MCF 10A (cell line): Measurements from ENCODE around the gene PPP1R12B. TPM values are rescaled to one million over a fixed set of nuclear protein-coding genes. Genes with fewer than 3 reads are reported as not detected.
"Not testable (repeated sequence)": the region's sequence is repeated elsewhere in the genome, so short reads cannot be mapped to it uniquely, and the experiment has no call there.

ENCODE experiments used
- BruUV-seq: library from RNA; stranded (reverse); fragments of 400-500 nt; replicated peaks from 2 replicates; lab custom pipeline; 2021; lab: Mats Ljungman, UMichigan
- CTCF ChIA-PET: fragments of 300-600 bp; sonication (Branson Sonifier 250); formaldehyde crosslinking; extraction: SDS; loops from one replicate; lab custom pipeline; 2021; ENCODE audit warnings: antibody characterized with exemption, inconsistent platforms; lab: Yijun Ruan, JAX
- POLR2A ChIA-PET: fragments of 300-600, 350-650 bp; sonication (Branson Sonifier 250); formaldehyde crosslinking; extraction: SDS; loops from one replicate; lab custom pipeline; 2020; ENCODE audit warnings: antibody characterized with exemption, inconsistent platforms; lab: Yijun Ruan, JAX
- DNase-seq: peaks from one replicate; pipeline ENCODE4 v3.0.0-alpha.2; 2018; ENCODE audit not compliant: unreplicated experiment
- H3K27ac Mint-ChIP-seq: one replicate; pipeline ENCODE4 v1.8.0; 2022; ENCODE audit warnings: mild to moderate bottlenecking, low read depth, mixed read lengths; ENCODE audit not compliant: unreplicated experiment
- H3K27me3 Mint-ChIP-seq: one replicate; pipeline ENCODE4 v1.8.0; 2022; ENCODE audit warnings: mixed read lengths; ENCODE audit not compliant: insufficient read depth, unreplicated experiment
- H3K36me3 Mint-ChIP-seq: one replicate; pipeline ENCODE4 v1.8.0; 2022; ENCODE audit warnings: mild to moderate bottlenecking, moderate library complexity, mixed read lengths; ENCODE audit not compliant: insufficient read depth, unreplicated experiment
- H3K4me1 Mint-ChIP-seq: one replicate; pipeline ENCODE4 v1.8.0; 2022; ENCODE audit warnings: mixed read lengths; ENCODE audit not compliant: insufficient read depth, unreplicated experiment
- H3K4me3 Mint-ChIP-seq: one replicate; pipeline ENCODE4 v1.8.0; 2022; ENCODE audit warnings: mild to moderate bottlenecking, moderate library complexity, mixed read lengths; ENCODE audit not compliant: unreplicated experiment
- H3K9me3 Mint-ChIP-seq: one replicate; pipeline ENCODE4 v1.8.0; 2022; ENCODE audit warnings: mixed read lengths; ENCODE audit not compliant: unreplicated experiment
- CTCF ChIP-seq: fragments of 200-600 bp; IDR thresholded peaks from one replicate; pipeline ENCODE4 v1.8.0; 2022; ENCODE audit warnings: antibody characterized with exemption, mild to moderate bottlenecking; ENCODE audit not compliant: unreplicated experiment
- intact Hi-C: fragments of 100-400 bp; cut with micrococcal nuclease; formaldehyde crosslinking; loops from 2 replicates; pipeline ENCODE4 v1.14.1; 2022
- total RNA-seq: library from RNA; stranded (reverse); gene quantifications from 2 replicates; pipeline ENCODE4 v1.2.3, GENCODE V29; 2022

Gene PPP1R12B
- total RNA-seq, 1 experiment from 2014 or later: 33.8 TPM

DNA sequence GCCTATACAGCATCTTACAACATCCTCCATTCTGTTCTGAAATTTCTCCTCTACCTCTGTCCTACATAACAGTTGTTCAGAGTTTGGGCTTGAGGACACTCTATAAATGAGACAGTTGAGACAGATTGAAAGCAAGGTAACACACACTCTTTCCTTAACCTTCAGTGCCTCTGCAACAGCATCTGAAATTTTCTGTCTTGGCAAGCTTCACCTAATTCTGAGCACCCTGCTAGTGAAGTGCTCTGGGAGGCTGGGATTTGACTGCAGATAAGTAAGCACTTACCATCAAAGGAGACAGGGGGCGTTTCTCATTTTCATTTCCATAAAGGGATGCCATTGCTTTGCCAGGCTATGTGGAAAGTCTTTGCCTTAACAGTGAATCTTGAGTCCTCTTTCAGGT, 53.3 kb downstream of the PPP1R12B start:
- H3K27me3 Mint-ChIP-seq, POLR2A ChIA-PET, BruUV-seq: not testable (repeated sequence)

DNA sequence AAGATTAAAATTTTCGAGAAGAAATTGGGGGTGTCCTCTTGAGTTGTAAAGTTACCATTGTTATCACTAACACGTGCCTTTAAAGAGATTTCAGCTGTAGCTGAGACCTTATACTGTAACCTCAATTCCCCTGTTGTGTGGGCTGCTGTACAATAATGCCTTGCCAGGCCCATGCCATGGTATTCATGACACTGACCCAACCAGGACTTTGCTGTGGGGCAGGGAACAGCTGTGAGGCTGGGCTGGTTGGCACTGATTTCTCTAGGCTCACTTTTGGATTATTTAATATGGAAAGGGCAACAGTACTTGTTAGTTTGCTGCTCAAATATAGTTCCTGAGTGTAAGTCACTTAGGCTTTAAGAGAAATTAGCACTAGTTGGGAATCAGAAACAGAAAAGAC, 54.9 kb downstream of the PPP1R12B start:
- H3K27ac Mint-ChIP-seq, H3K4me3 Mint-ChIP-seq, DNase-seq, intact Hi-C loops, BruUV-seq, CTCF ChIA-PET, H3K27me3 Mint-ChIP-seq, POLR2A ChIA-PET, H3K4me1 Mint-ChIP-seq, H3K36me3 Mint-ChIP-seq, H3K9me3 Mint-ChIP-seq: not testable (repeated sequence)

More for the DNA sequence above, 53.3 kb downstream of the PPP1R12B start:
- DNase-seq, H3K4me3 Mint-ChIP-seq, H3K36me3 Mint-ChIP-seq, intact Hi-C loops, H3K4me1 Mint-ChIP-seq, H3K9me3 Mint-ChIP-seq, H3K27ac Mint-ChIP-seq: not testable (repeated sequence)
- CTCF ChIA-PET: interaction anchor here (1.0 to 1.5 kb wide), 2 partner anchors 35 to 57 kb away, joined by 3 to 8 read pairs; no protein-coding TSS in a partner anchor
- TF ChIP-seq CTCF: peak; percentile 7

DNA sequence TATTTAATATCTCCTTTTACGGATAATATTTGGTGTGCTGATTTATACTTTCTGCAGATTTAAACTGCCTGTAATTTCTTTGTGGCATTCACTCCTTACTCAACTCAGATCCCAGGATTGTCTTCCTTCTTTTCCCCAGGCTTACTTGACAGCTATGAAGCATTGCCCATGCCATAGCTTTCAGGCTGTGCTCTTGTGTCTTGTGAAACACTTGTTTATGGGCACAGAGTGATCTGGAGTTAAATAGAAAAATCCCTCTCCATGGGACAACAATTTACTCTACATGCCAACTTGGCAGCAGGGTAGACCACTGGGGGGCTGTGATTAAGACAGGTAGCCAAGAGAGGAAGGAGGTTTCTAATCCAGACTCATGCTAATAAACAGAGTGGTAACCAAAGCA, 57.4 kb downstream of the PPP1R12B start:
- Mint-ChIP-seq H3K27me3 (no peaks in the 10 kb centered on the region), H3K4me1 (peaks cover 18% of the 10 kb centered on the region), H3K27ac (no peak overlapping the region), H3K4me3 (no peak overlapping the region), H3K36me3 (no peaks in the 10 kb centered on the region), H3K9me3 (no peaks in the 10 kb centered on the region)
- intact Hi-C loops: no loop called here
- POLR2A ChIA-PET: interaction anchor here (0.6 to 1.1 kb wide), 2 partner anchors 40 to 171 kb away, joined by 3 read pairs; no protein-coding TSS in a partner anchor
- TF ChIP-seq CTCF: no peak
- BruUV-seq: no TSS peak
- DNase-seq: no peak
- CTCF ChIA-PET: no interaction called here

DNA sequence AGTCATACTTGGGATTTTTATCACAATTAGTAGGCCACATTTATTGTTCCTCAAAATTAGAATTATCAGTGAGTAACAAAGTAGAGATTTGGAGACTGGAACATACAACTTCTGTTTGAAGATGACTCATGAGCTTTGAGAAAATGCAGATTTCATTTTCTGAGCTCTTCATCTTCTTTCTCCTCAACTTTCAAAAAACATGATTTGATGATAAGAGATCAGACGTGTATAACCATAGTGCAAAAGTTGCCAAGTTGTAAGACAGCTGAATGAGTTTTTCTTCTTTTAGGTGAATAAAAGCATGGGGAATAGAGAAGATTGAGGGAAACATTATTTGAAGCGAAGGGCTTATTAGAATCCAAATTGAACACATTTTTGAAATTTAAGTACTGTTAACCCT, 58.4 kb downstream of the PPP1R12B start:
- H3K9me3 Mint-ChIP-seq, DNase-seq, H3K36me3 Mint-ChIP-seq, intact Hi-C loops, BruUV-seq, H3K4me3 Mint-ChIP-seq, H3K27me3 Mint-ChIP-seq, H3K27ac Mint-ChIP-seq, POLR2A ChIA-PET: not testable (repeated sequence)
- CTCF ChIA-PET: interaction anchor here (0.6 kb wide), 1 partner anchor 73 kb away, joined by 3 read pairs; no protein-coding TSS in a partner anchor
- peaks cover 25% of the 10 kb centered on the region for H3K4me1 Mint-ChIP-seq

DNA sequence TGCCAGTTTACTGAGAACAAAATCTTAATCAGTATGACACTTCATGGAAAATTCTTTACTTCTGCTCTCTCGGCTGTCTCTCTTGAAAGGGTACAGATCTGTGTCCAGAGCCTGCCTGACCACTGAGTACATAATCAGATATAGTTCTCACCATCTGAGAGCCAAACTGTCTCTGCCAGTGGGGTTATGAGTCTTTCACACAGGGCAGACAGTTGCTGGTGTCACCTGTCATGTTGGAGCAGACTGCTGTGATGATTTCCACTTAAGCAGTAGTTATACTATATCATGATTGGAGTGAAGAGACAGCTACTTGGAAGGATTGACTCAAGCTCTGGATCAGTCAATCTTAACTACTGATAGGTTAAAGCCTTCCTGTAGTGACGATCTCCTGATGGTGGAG, 58.9 kb downstream of the PPP1R12B start:
- intact Hi-C loops, H3K27ac Mint-ChIP-seq, H3K27me3 Mint-ChIP-seq, H3K36me3 Mint-ChIP-seq, POLR2A ChIA-PET, BruUV-seq, CTCF ChIA-PET, DNase-seq, H3K9me3 Mint-ChIP-seq, H3K4me3 Mint-ChIP-seq: not testable (repeated sequence)
- H3K4me1 Mint-ChIP-seq: peaks cover 25% of the 10 kb centered on the region

GRCh38 chr1:202410251-202410650, 61.8 kb downstream of the PPP1R12B start:
- H3K27ac Mint-ChIP-seq, H3K27me3 Mint-ChIP-seq, H3K4me3 Mint-ChIP-seq, H3K36me3 Mint-ChIP-seq, DNase-seq, BruUV-seq, intact Hi-C loops, H3K9me3 Mint-ChIP-seq, CTCF ChIA-PET: not testable (repeated sequence)
- peaks cover 25% of the 10 kb centered on the region for H3K4me1 Mint-ChIP-seq
- POLR2A ChIA-PET: interaction anchor here (0.9 to 1.0 kb wide), 2 partner anchors 62 to 68 kb away, joined by 3 to 5 read pairs; partner anchors contain the start of genes PPP1R12B and UBE2T

- H3K4me3 Mint-ChIP-seq, H3K27me3 Mint-ChIP-seq, H3K36me3 Mint-ChIP-seq, H3K27ac Mint-ChIP-seq, intact Hi-C loops, H3K9me3 Mint-ChIP-seq, BruUV-seq: not testable (repeated sequence)
- peaks cover 25% of the 10 kb centered on the region for H3K4me1 Mint-ChIP-seq
- DNase-seq: peak; percentile 38
- POLR2A ChIA-PET: interaction anchor here (0.9 to 1.2 kb wide), 3 partner anchors 12 to 69 kb away, joined by 3 to 5 read pairs (median 3); partner anchors contain the start of genes PPP1R12B and UBE2T
- CTCF ChIA-PET: interaction anchor here (0.6 to 0.7 kb wide), 3 partner anchors 53 to 1560 kb away, joined by 3 to 4 read pairs (median 3); no protein-coding TSS in a partner anchor
These were observed 62.4 kb downstream of the PPP1R12B start for GRCh38 chr1:202410854-202411357.
